GM12873 (cell line): ENCODE measurements around the gene HK1.

Source experiments
- CTCF ChIP-seq: IDR thresholded peaks from 2 replicates; pipeline ENCODE4 v1.5.1; 2012; ENCODE audit warnings: low read depth, mild to moderate bottlenecking, moderate library complexity, low read length, control low read depth; ENCODE audit not compliant: insufficient read depth; ENCODE audit errors: missing control alignments

The HK1 gene

GRCh38 chr10:69239136-69239535 lies 39.2 kb upstream of the HK1 start:
- no peak for TF ChIP-seq CTCF

GRCh38 chr10:69239816-69240434 lies 38.4 kb upstream of the HK1 start:
- TF ChIP-seq CTCF, result no peak

GRCh38 chr10:69240455-69240854 lies 37.8 kb upstream of the HK1 start:
- no peak for TF ChIP-seq CTCF

DNA sequence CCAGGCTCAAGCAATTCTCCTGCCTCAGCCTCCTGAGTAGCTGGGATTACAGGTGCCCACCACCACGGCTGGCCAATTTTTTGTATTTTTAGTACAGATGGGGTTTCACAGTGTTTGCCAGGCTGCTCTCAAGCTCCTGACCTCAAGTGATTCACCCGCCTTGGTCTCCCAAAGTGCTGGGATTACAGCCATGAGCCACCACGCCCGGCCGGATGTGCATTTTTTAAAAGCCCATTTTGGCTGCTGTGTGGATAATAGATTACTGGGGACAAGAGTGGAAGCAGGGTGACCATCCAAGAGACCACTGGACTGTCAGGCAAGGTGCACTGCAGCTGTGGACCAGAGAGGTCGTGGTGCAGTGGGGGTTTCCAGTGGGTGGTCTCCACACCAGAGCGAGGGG lies 36.7 kb upstream of the HK1 start:
- TF ChIP-seq CTCF, result no peak

GRCh38 chr10:69242040-69242851 lies 36.0 kb upstream of the HK1 start:
- TF ChIP-seq CTCF, result no peak

DNA sequence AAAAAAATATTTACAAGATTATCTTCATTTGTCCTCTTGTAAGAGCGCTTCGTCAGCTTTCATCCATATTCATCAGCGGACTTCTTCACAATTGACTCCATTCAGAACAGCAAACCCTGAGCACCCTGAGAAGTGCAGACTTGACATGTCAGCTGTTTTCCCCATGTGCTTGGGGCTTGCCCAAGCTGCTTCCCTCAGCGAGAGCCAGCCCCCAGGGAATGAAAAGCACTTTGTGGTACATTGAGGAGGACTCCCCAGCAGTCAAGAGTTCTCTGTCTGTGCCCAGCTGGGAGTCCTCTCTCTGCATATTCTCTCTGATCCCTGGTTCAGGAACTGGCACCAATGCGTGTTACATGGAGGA lies 35.5 kb upstream of the HK1 start:
- no peak for TF ChIP-seq CTCF

GRCh38 chr10:69243817-69244216 lies 34.5 kb upstream of the HK1 start:
- no peak for TF ChIP-seq CTCF
